H9 (cell line): Measurements from ENCODE around the gene GIT1. TPM values are rescaled to one million over a fixed set of nuclear protein-coding genes. Genes with fewer than 3 reads are reported as not detected.

Experiments
- DNase-seq: peaks from one replicate; pipeline ENCODE4 v3.0.0-alpha.2; 2017
- H2AFZ ChIP-seq: one replicate; pipeline ENCODE4 v1.6.1; 2013; ENCODE audit warnings: mild to moderate bottlenecking, low read length, control low read depth, moderate library complexity
- H2AK5ac ChIP-seq: 2 replicates; pipeline ENCODE4 v1.6.1; 2013; ENCODE audit warnings: low read length, control low read depth, mixed read lengths; ENCODE audit not compliant: insufficient read length
- H2BK120ac ChIP-seq: one replicate; pipeline ENCODE4 v1.6.1; 2013; ENCODE audit warnings: low read depth, mild to moderate bottlenecking, low read length, control low read depth, inconsistent platforms; ENCODE audit not compliant: poor library complexity, severe bottlenecking
- H2BK12ac ChIP-seq: 2 replicates; pipeline ENCODE4 v1.6.1; 2013; ENCODE audit warnings: low read length, control low read depth, mixed read lengths, low read depth; ENCODE audit not compliant: insufficient read length
- H2BK15ac ChIP-seq: 2 replicates; pipeline ENCODE4 v1.6.1; 2013; ENCODE audit warnings: low read depth, low read length, control low read depth
- H2BK20ac ChIP-seq: one replicate; pipeline ENCODE4 v1.6.1; 2013; ENCODE audit warnings: low read depth, mild to moderate bottlenecking, low read length, control low read depth, inconsistent platforms; ENCODE audit not compliant: poor library complexity, severe bottlenecking
- H2BK5ac ChIP-seq: 2 replicates; pipeline ENCODE4 v1.6.1; 2013; ENCODE audit warnings: low read length, control low read depth, mixed read lengths; ENCODE audit not compliant: insufficient read length
- H3K14ac ChIP-seq: 2 replicates; pipeline ENCODE4 v1.6.1; 2013; ENCODE audit warnings: low read length, control low read depth; ENCODE audit not compliant: insufficient read depth
- H3K18ac ChIP-seq: 2 replicates; pipeline ENCODE4 v1.6.1; 2013; ENCODE audit warnings: low read depth, mild to moderate bottlenecking, mixed read lengths, low read length, control low read depth; ENCODE audit not compliant: insufficient read length
- H3K23ac ChIP-seq: 2 replicates; pipeline ENCODE4 v1.6.1; 2013; ENCODE audit warnings: low read length, control low read depth, mixed read lengths, low read depth; ENCODE audit not compliant: insufficient read length
- H3K23me2 ChIP-seq: 2 replicates; pipeline ENCODE4 v1.6.1; 2013; ENCODE audit warnings: low read depth, mild to moderate bottlenecking, mixed read lengths, low read length, control low read depth; ENCODE audit not compliant: insufficient read length, poor library complexity, severe bottlenecking
- H3K27ac ChIP-seq: 2 replicates; pipeline ENCODE4 v1.5.1; 2013; ENCODE audit warnings: low read length, control low read depth, mixed read lengths, low read depth; ENCODE audit not compliant: insufficient read length
- H3K27me3 ChIP-seq: 2 replicates; pipeline ENCODE4 v1.6.1; 2013; ENCODE audit warnings: low read length, control low read depth, inconsistent platforms; ENCODE audit not compliant: insufficient read depth
- H3K4ac ChIP-seq: 2 replicates; pipeline ENCODE4 v1.6.1; 2013; ENCODE audit warnings: low read depth, mild to moderate bottlenecking, control low read depth, inconsistent platforms, low read length, moderate library complexity
- H3K4me1 ChIP-seq: 2 replicates; pipeline ENCODE4 v1.6.1; 2013; ENCODE audit warnings: low read length, control low read depth, inconsistent platforms; ENCODE audit not compliant: insufficient read depth
- H3K4me2 ChIP-seq: 2 replicates; pipeline ENCODE4 v1.6.1; 2013; ENCODE audit warnings: low read length, control low read depth, mixed read lengths; ENCODE audit not compliant: insufficient read length, insufficient read depth
- H3K56ac ChIP-seq: 2 replicates; pipeline ENCODE4 v1.6.1; 2013; ENCODE audit warnings: low read depth, mild to moderate bottlenecking, mixed read lengths, low read length, control low read depth; ENCODE audit not compliant: insufficient read length
- H3K79me1 ChIP-seq: 2 replicates; pipeline ENCODE4 v1.6.1; 2013; ENCODE audit warnings: low read depth, mild to moderate bottlenecking, moderate library complexity, low read length, control low read depth, inconsistent platforms; ENCODE audit not compliant: insufficient read depth, poor library complexity, severe bottlenecking
- H3K79me2 ChIP-seq: 2 replicates; pipeline ENCODE4 v1.6.1; 2013; ENCODE audit warnings: low read length, control low read depth, inconsistent platforms; ENCODE audit not compliant: insufficient read depth
- H3K9ac ChIP-seq: 2 replicates; pipeline ENCODE4 v1.6.1; 2013; ENCODE audit warnings: low read length, control low read depth, mixed read lengths; ENCODE audit not compliant: insufficient read length; ENCODE audit errors: extremely low read depth
- H3K9me3 ChIP-seq: one replicate; pipeline ENCODE4 v1.6.1; 2013; ENCODE audit warnings: low read depth, low read length, inconsistent platforms; ENCODE audit not compliant: control insufficient read depth
- H3T11ph ChIP-seq: one replicate; pipeline ENCODE4 v1.6.1; 2013; ENCODE audit warnings: mild to moderate bottlenecking, low read length, control low read depth, inconsistent platforms
- H4K20me1 ChIP-seq: one replicate; pipeline ENCODE4 v1.6.1; 2013; ENCODE audit not compliant: control insufficient read depth, insufficient read length, insufficient read depth
- H4K5ac ChIP-seq: 2 replicates; pipeline ENCODE4 v1.6.1; 2013; ENCODE audit warnings: low read depth, mild to moderate bottlenecking, mixed read lengths, low read length, control low read depth; ENCODE audit not compliant: insufficient read length
- H4K8ac ChIP-seq: replicated peaks from 2 replicates; pipeline ENCODE4 v1.6.1; 2013; ENCODE audit warnings: low read length, control low read depth, mixed read lengths, low read depth; ENCODE audit not compliant: insufficient read length
- H4K91ac ChIP-seq: 2 replicates; pipeline ENCODE4 v1.6.1; 2013; ENCODE audit warnings: low read depth, mild to moderate bottlenecking, moderate library complexity, mixed read lengths, low read length, control low read depth; ENCODE audit not compliant: insufficient read length
- H3K27ac Mint-ChIP-seq, 3 experiments: 2 replicates in 2 of 3; 3 replicates in 1 of 3; pipeline ENCODE4 v1.8.0; 2020 to 2021; ENCODE audit warnings: mixed read lengths in 3 of 3, mild to moderate bottlenecking in 1 of 3, moderate library complexity in 1 of 3
- H3K27me3 Mint-ChIP-seq: 2 replicates; pipeline ENCODE4 v1.8.0; 2021; ENCODE audit warnings: low read depth, mild to moderate bottlenecking, moderate library complexity, mixed read lengths
- H3K36me3 Mint-ChIP-seq, 3 experiments: 2 replicates in 2 of 3; 3 replicates in 1 of 3; pipeline ENCODE4 v1.8.0; 2020 to 2021; ENCODE audit warnings: low read depth in 3 of 3, mixed read lengths in 3 of 3; ENCODE audit not compliant: insufficient read depth in 1 of 3
- H3K4me1 Mint-ChIP-seq, 2 experiments: 2 replicates each; pipeline ENCODE4 v1.8.0; 2020; ENCODE audit warnings: mixed read lengths in 2 of 2
- H3K4me3 Mint-ChIP-seq, 2 experiments: 2 replicates in 1 of 2; 3 replicates in 1 of 2; pipeline ENCODE4 v1.8.0; 2020 to 2021; ENCODE audit warnings: mild to moderate bottlenecking in 2 of 2, mixed read lengths in 2 of 2, moderate library complexity in 1 of 2
- H3K9me3 Mint-ChIP-seq, 2 experiments: 2 replicates in 1 of 2; 3 replicates in 1 of 2; pipeline ENCODE4 v1.8.0; 2020; ENCODE audit warnings: mild to moderate bottlenecking in 2 of 2, mixed read lengths in 2 of 2, moderate library complexity in 1 of 2
- CTCF ChIP-seq: fragments of 200-600 bp; sonication (generic); conservative IDR thresholded peaks from 3 replicates; pipeline ENCODE4 v1.8.0; 2021; ENCODE audit warnings: antibody characterized with exemption, mild to moderate bottlenecking
- WGBS: extraction: QIAGEN DNeasy Blood & Tissue Kit; methylation state at CpG from one replicate; pipeline ENCODE4 v1.1.7; 2013; ENCODE audit warnings: missing lambda C conversion rate, low lambda C conversion rate, mixed read lengths; ENCODE audit not compliant: insufficient read length; ENCODE audit errors: extremely low coverage; 5-methylcytosine and 5-hydroxymethylcytosine counted together
- total RNA-seq: library from RNA; stranded (reverse); gene quantifications from 2 replicates; pipeline ENCODE4 v1.2.1, GENCODE V29; 2021

Gene GIT1
- total RNA-seq, 1 experiment from 2014 or later, result 47.4 TPM

- no peak for TF ChIP-seq CTCF
- H3K79me1 ChIP-seq, result no peaks in the 10 kb centered on the region
- no peak overlapping the region for H4K5ac ChIP-seq
- no peaks in the 10 kb centered on the region for H3K79me2 ChIP-seq
- H3K27me3 ChIP-seq, result no peaks in the 10 kb centered on the region
- no peak overlapping the region for H2BK12ac ChIP-seq
- no peaks in the 10 kb centered on the region for H3K23me2 ChIP-seq
- H4K20me1 ChIP-seq, result peaks cover 2% of the 10 kb centered on the region
- H3K27ac ChIP-seq, result no peak overlapping the region
- DNase-seq, result no peak
- no peak overlapping the region for H3K18ac ChIP-seq
- Mint-ChIP-seq H3K36me3 (peaks cover 27 to 77% (median 61%) of the 10 kb centered on the region in 3 experiments), H3K4me1 (peaks cover 2 to 6% of the 10 kb centered on the region in 2 experiments), H3K27me3 (no peaks in the 10 kb centered on the region), H3K27ac (peak overlapping the region; percentile 33 to 77 (median 64); a peak in 3 of 7 replicates), H3K9me3 (no peaks in the 10 kb centered on the region), H3K4me3 (no peak overlapping the region)
- no peaks in the 10 kb centered on the region for H3K4me1 ChIP-seq
- H4K91ac ChIP-seq, result no peak overlapping the region
- no peak overlapping the region for H2BK20ac ChIP-seq
- no CpG with 5 or more reads among the region's 14 CpGs for WGBS
- no peak overlapping the region for H3K56ac ChIP-seq
- H2AK5ac ChIP-seq, result no peak overlapping the region
- no peak overlapping the region for H2AFZ ChIP-seq
- H3K14ac ChIP-seq, result no peak overlapping the region; the same call in 1 of the 2 replicates
- H3T11ph ChIP-seq, result no peak overlapping the region
- H3K9me3 ChIP-seq, result no peaks in the 10 kb centered on the region
- H2BK5ac ChIP-seq, result no peak overlapping the region
- H4K8ac ChIP-seq, result no peak overlapping the region
- no peak overlapping the region for H3K4me2 ChIP-seq
- no peak overlapping the region for H3K23ac ChIP-seq
- H3K9ac ChIP-seq, result no peak overlapping the region
- H2BK15ac ChIP-seq, result no peak overlapping the region
- no peak overlapping the region for H2BK120ac ChIP-seq
- H3K4ac ChIP-seq, result no peak overlapping the region
Observed at GRCh38 chr17:29578626-29579485, 10.6 kb downstream of the GIT1 start.
